Measurements from ENCODE around the gene SYTL1.
A peak's percentile ranks its signal among the peaks of the same experiment; 100 is the strongest.

DNA sequence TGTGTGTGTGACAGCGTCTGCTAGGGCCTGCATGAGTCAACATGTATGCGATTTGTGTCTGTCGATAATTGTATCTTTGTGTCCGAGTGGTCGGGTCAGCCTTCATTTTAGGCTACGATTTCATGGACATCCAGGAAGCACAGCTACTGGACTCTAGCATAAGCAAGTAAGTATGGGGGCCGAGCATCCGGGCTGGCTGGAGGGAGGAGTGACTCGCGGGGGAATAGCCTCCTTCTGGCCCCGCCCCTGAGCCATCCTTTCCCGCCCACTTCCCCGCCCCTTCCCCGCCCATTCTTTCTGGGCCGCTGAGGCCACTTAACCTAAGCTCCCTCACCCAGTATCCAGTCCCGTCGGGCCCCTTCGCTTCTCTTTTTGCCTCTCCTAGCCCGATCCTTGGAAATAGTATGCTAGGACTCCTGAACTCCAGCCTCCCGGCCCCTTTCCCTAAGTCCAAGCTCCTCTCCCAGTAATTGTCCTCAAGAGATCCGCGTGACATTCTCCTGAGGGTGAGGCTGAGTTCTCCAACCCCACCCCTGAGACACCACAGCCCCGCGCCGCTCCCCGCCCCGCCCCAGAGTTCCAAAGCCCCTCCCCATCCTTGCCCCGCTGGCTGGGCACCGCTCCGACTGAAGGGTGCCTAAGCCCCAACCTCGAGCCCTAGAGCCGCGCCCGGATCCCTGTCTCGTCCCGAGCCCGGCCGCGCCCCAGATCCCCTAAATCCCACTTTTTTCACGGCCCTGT lies 23.7 kb downstream of the SYTL1 start:
- TF ChIP-seq, protein P1, sequence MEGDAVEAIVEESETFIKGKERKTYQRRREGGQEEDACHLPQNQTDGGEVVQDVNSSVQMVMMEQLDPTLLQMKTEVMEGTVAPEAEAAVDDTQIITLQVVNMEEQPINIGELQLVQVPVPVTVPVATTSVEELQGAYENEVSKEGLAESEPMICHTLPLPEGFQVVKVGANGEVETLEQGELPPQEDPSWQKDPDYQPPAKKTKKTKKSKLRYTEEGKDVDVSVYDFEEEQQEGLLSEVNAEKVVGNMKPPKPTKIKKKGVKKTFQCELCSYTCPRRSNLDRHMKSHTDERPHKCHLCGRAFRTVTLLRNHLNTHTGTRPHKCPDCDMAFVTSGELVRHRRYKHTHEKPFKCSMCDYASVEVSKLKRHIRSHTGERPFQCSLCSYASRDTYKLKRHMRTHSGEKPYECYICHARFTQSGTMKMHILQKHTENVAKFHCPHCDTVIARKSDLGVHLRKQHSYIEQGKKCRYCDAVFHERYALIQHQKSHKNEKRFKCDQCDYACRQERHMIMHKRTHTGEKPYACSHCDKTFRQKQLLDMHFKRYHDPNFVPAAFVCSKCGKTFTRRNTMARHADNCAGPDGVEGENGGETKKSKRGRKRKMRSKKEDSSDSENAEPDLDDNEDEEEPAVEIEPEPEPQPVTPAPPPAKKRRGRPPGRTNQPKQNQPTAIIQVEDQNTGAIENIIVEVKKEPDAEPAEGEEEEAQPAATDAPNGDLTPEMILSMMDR (IDR thresholded peaks at IDR 0.05; ENCODE audit: borderline replicate concordance, extremely low read depth, low read length, poor library complexity, severe bottlenecking): no peak
- peak; percentile 67 for TF ChIP-seq EZH2 (IDR thresholded peaks at IDR 0.05; ENCODE audit: borderline replicate concordance, low read depth, low read length, severe bottlenecking)
